DND-41 (cell line): Measurements from ENCODE around the gene XYLT1.

Experiments used
- ATAC-seq: fragments of 200-7000 bp; cut with Tn5 transposase; 3 replicates; pipeline ENCODE4 v1.9.1; 2021; ENCODE audit warnings: low read depth; ENCODE audit not compliant: insufficient read depth
- DNase-seq: peaks from one replicate; pipeline ENCODE4 v3.0.0-alpha.2; 2020
- H2AFZ ChIP-seq: 2 replicates; pipeline ENCODE4 v1.6.0; 2012; ENCODE audit warnings: low read depth, low read length
- H3K27ac ChIP-seq: 2 replicates; pipeline ENCODE4 v1.5.1; 2012; ENCODE audit warnings: low read length, inconsistent platforms
- H3K27me3 ChIP-seq: fragments of 200-600 bp; sonication (generic); 2 replicates; pipeline ENCODE4 v1.6.0; 2012; ENCODE audit warnings: low read length, mild to moderate bottlenecking, inconsistent platforms; ENCODE audit not compliant: insufficient read depth, poor library complexity
- H3K36me3 ChIP-seq: 2 replicates; pipeline ENCODE4 v1.5.1; 2012; ENCODE audit warnings: low read length, inconsistent platforms; ENCODE audit not compliant: insufficient read depth
- H3K4me1 ChIP-seq: 2 replicates; pipeline ENCODE4 v1.5.1; 2012; ENCODE audit warnings: mild to moderate bottlenecking, low read length; ENCODE audit not compliant: insufficient read depth
- H3K4me2 ChIP-seq: 2 replicates; pipeline ENCODE4 v1.6.0; 2012; ENCODE audit warnings: mild to moderate bottlenecking, moderate library complexity, low read length, inconsistent platforms; ENCODE audit not compliant: insufficient read depth
- H3K4me3 ChIP-seq, 2 experiments: fragments of 200-600 bp in 1 of 2; shearing (Covaris generic) in 1 of 2; 2 replicates each; pipeline ENCODE4 v1.5.1; 2012 to 2016; ENCODE audit warnings: inconsistent platforms in 2 of 2, low read length in 2 of 2, mild to moderate bottlenecking in 2 of 2, low read depth in 1 of 2, moderate library complexity in 1 of 2
- H3K79me2 ChIP-seq: 2 replicates; pipeline ENCODE4 v1.6.0; 2012; ENCODE audit warnings: low read length, inconsistent platforms; ENCODE audit not compliant: insufficient read depth
- H3K9ac ChIP-seq: 2 replicates; pipeline ENCODE4 v1.6.0; 2012; ENCODE audit warnings: low read depth, mild to moderate bottlenecking, inconsistent platforms, low read length, moderate library complexity
- H3K9me3 ChIP-seq: 2 replicates; pipeline ENCODE4 v1.5.1; 2012; ENCODE audit warnings: low read length, moderate library complexity, mild to moderate bottlenecking, inconsistent platforms; ENCODE audit not compliant: insufficient read depth, severe bottlenecking
- H4K20me1 ChIP-seq: 2 replicates; pipeline ENCODE4 v1.6.0; 2012; ENCODE audit warnings: low read length; ENCODE audit not compliant: insufficient read depth
- EZH2 ChIP-seq: IDR thresholded peaks from 3 replicates; pipeline ENCODE4 v1.6.1; 2012; ENCODE audit warnings: borderline replicate concordance, low read depth, mild to moderate bottlenecking, moderate library complexity, low read length, inconsistent platforms; ENCODE audit not compliant: severe bottlenecking
- TF ChIP-seq, protein P1 (sequence below): IDR thresholded peaks from 2 replicates; pipeline ENCODE4 v1.5.1; 2012; ENCODE audit warnings: borderline replicate concordance, low read length, moderate library complexity, mild to moderate bottlenecking; ENCODE audit not compliant: poor library complexity, severe bottlenecking; ENCODE audit errors: extremely low read depth

Gene XYLT1

DNA sequence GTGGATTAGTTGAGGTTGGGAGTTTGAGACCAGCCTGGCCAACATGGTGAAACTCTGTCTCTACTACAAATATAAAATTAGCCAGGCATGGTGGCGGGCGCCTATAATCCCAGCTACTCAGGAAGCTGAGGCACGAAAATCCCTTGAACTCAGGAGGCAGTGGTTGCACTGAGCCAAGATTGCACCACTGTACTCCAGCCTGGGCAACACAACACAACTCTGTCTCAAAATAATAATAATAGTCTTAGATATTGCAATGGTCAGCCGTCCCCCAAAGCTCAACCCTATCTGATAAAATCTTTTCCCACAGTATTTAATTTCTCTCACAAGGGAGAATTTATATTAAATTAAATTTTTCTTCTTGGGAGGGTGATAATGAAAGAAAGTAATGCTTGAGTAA lies 169.6 kb downstream of the XYLT1 start:
- Histone ChIP-seq H3K27me3 (no peaks in the 10 kb centered on the region), H3K27ac (no peak overlapping the region), H3K79me2 (no peaks in the 10 kb centered on the region), H3K4me1 (no peaks in the 10 kb centered on the region), H4K20me1 (no peaks in the 10 kb centered on the region), H3K9me3 (no peaks in the 10 kb centered on the region), H3K4me2 (no peak overlapping the region), H2AFZ (no peak overlapping the region), H3K9ac (no peak overlapping the region), H3K4me3 (no peak overlapping the region), H3K36me3 (no peaks in the 10 kb centered on the region)
- DNase-seq (no peak), ATAC-seq (no peak)
- no peak for TF ChIP-seq EZH2
- TF ChIP-seq, protein P1, sequence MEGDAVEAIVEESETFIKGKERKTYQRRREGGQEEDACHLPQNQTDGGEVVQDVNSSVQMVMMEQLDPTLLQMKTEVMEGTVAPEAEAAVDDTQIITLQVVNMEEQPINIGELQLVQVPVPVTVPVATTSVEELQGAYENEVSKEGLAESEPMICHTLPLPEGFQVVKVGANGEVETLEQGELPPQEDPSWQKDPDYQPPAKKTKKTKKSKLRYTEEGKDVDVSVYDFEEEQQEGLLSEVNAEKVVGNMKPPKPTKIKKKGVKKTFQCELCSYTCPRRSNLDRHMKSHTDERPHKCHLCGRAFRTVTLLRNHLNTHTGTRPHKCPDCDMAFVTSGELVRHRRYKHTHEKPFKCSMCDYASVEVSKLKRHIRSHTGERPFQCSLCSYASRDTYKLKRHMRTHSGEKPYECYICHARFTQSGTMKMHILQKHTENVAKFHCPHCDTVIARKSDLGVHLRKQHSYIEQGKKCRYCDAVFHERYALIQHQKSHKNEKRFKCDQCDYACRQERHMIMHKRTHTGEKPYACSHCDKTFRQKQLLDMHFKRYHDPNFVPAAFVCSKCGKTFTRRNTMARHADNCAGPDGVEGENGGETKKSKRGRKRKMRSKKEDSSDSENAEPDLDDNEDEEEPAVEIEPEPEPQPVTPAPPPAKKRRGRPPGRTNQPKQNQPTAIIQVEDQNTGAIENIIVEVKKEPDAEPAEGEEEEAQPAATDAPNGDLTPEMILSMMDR = no peak

DNA sequence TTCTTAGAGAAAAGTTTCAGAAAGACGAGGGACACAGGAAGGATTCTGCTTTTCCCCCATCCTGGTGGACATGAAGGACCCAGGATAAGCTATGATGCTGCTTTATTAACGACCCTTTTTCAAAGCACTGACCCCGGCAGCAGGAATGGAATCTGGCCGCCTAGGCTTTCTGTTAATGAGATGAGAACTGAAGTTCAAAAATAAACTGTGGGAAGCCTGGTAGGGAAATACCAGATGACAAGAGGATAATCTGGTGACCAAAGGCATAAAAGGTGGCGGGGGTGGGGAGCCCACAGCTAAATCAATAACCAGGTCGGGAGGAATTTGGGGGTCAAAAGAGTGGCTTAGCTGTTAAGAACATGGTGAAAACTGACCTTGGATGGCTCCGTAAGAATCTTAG lies 171.0 kb downstream of the XYLT1 start:
- Histone ChIP-seq H3K9me3 (no peaks in the 10 kb centered on the region), H3K4me3 (no peak overlapping the region), H3K4me2 (no peak overlapping the region), H3K27me3 (no peaks in the 10 kb centered on the region), H3K36me3 (no peaks in the 10 kb centered on the region), H3K27ac (no peak overlapping the region), H2AFZ (no peak overlapping the region), H4K20me1 (no peaks in the 10 kb centered on the region), H3K9ac (no peak overlapping the region), H3K4me1 (no peaks in the 10 kb centered on the region), H3K79me2 (no peaks in the 10 kb centered on the region)
- ATAC-seq (no peak), DNase-seq (no peak)
- TF ChIP-seq, protein P1 = no peak
- no peak for TF ChIP-seq EZH2

GRCh38 chr16:17298238-17298637 lies 172.5 kb downstream of the XYLT1 start:
- no peaks in the 10 kb centered on the region for H3K36me3 ChIP-seq
- ATAC-seq (no peak), DNase-seq (no peak)
- TF ChIP-seq, protein P1 = no peak
- no peak for TF ChIP-seq EZH2
- H2AFZ ChIP-seq = no peak overlapping the region
- no peak overlapping the region for H3K4me3 ChIP-seq
- no peaks in the 10 kb centered on the region for H3K4me1 ChIP-seq
- no peak overlapping the region for H3K4me2 ChIP-seq
- no peak overlapping the region for H3K9ac ChIP-seq
- no peak overlapping the region for H3K27ac ChIP-seq
- H3K27me3 ChIP-seq = no peaks in the 10 kb centered on the region
- no peaks in the 10 kb centered on the region for H3K9me3 ChIP-seq
- no peaks in the 10 kb centered on the region for H3K79me2 ChIP-seq
- 0 out of 2 replicates have a peak, but pooled peaks cover 3% of the 10 kb centered on the region for H4K20me1 ChIP-seq

GRCh38 chr16:17296431-17296830 lies 174.3 kb downstream of the XYLT1 start:
- Histone ChIP-seq H3K4me2 (no peak overlapping the region), H3K4me1 (no peaks in the 10 kb centered on the region), H3K9me3 (no peaks in the 10 kb centered on the region), H4K20me1 (0 out of 2 replicates have a peak, but pooled peaks cover 3% of the 10 kb centered on the region), H3K4me3 (no peak overlapping the region), H3K27me3 (no peaks in the 10 kb centered on the region), H3K36me3 (no peaks in the 10 kb centered on the region), H3K9ac (no peak overlapping the region), H3K79me2 (no peaks in the 10 kb centered on the region), H3K27ac (no peak overlapping the region), H2AFZ (no peak overlapping the region)
- no peak for DNase-seq
- TF ChIP-seq EZH2 = no peak
- TF ChIP-seq, protein P1 = no peak
- ATAC-seq = no peak
